GM21367 (cell line): ENCODE results near the gene KIF1A.

Source experiments
- ATAC-seq: cut with Tn5 transposase; IDR thresholded peaks from one replicate; pipeline ENCODE4 v1.9.1; 2021; ENCODE audit not compliant: unreplicated experiment

Gene KIF1A

GRCh38 chr2:240736281-240737250, 83.5 kb downstream of the KIF1A start:
- ATAC-seq = no peak

GRCh38 chr2:240735476-240735875, 84.5 kb downstream of the KIF1A start:
- ATAC-seq = no peak

- ATAC-seq = no peak
Observed at GRCh38 chr2:240734756-240735155, 85.3 kb downstream of the KIF1A start.

- no peak for ATAC-seq
Observed at GRCh38 chr2:240733803-240734495, 86.1 kb downstream of the KIF1A start.

GRCh38 chr2:240732911-240733622, 87.0 kb downstream of the KIF1A start:
- no peak for ATAC-seq

- no peak for ATAC-seq
Observed at GRCh38 chr2:240732184-240732583, 87.8 kb downstream of the KIF1A start.

- no peak for ATAC-seq
Observed at GRCh38 chr2:240731178-240731545, 88.9 kb downstream of the KIF1A start.

GRCh38 chr2:240730501-240731177, 89.4 kb downstream of the KIF1A start:
- no peak for ATAC-seq

- no peak for ATAC-seq
Observed at GRCh38 chr2:240728827-240729226, 91.2 kb downstream of the KIF1A start.

GRCh38 chr2:240728361-240728760, 91.7 kb downstream of the KIF1A start:
- no peak for ATAC-seq

GRCh38 chr2:240727913-240728312, 92.1 kb downstream of the KIF1A start:
- ATAC-seq = no peak

- ATAC-seq = no peak
Observed at GRCh38 chr2:240727439-240727838, 92.6 kb downstream of the KIF1A start.

GRCh38 chr2:240726876-240727275, 93.1 kb downstream of the KIF1A start:
- ATAC-seq = no peak

- no peak for ATAC-seq
Observed at GRCh38 chr2:240725671-240726070, 94.3 kb downstream of the KIF1A start.

- ATAC-seq = no peak
Observed at GRCh38 chr2:240725266-240725665, 94.8 kb downstream of the KIF1A start.

- no peak for ATAC-seq
Observed at GRCh38 chr2:240724431-240724830, 95.6 kb downstream of the KIF1A start.

GRCh38 chr2:240723851-240724250, 96.2 kb downstream of the KIF1A start:
- ATAC-seq = no peak

- no peak for ATAC-seq
Observed at GRCh38 chr2:240722796-240723735, 97.0 kb downstream of the KIF1A start.

GRCh38 chr2:240722376-240722775, 97.6 kb downstream of the KIF1A start:
- no peak for ATAC-seq
